Brain pericyte (primary cell): Measurements from ENCODE around the gene RNF130.
"Not testable (repeated sequence)": the region's sequence is repeated elsewhere in the genome, so short reads cannot be mapped to it uniquely, and the experiment has no call there.

Source experiments
- DNase-seq: peaks from one replicate; pipeline ENCODE4 v3.0.0-alpha.2; 2012; ENCODE audit warnings: low read depth, low spot score

Gene RNF130

DNA sequence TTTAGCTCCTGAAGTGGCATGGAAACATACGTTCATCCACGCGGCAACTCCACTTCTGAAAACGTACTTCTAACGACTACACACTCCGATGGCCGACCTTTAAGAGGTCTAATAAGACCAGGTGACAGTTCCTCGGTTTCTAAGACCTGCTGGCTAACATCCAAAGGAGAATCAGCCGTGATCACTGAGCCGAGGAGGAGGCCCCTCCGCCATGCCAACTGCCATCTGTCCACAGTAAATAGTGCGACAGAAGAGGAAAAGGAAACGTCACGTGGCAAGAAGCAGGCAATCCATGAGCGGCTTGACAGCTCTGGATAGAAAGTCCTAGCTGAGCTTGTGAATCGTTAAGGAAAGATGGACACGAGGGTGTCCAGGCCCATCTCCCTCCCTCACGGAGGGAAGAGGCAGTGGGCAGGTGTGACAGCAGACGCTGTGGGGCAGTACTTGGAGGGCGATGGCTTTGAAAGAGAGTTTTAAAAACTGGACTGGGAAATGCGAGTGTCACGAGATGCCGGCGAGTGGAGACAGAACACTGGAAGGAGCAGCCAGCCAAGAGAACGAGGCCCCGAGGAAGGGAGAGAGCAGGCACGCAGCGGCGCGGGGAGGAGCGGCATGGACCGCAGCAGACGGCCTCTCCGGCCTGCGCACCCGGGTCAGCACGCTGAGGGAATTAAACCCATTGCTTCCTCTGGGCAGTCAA, 97.2 kb downstream of the RNF130 start:
- no peak for DNase-seq

DNA sequence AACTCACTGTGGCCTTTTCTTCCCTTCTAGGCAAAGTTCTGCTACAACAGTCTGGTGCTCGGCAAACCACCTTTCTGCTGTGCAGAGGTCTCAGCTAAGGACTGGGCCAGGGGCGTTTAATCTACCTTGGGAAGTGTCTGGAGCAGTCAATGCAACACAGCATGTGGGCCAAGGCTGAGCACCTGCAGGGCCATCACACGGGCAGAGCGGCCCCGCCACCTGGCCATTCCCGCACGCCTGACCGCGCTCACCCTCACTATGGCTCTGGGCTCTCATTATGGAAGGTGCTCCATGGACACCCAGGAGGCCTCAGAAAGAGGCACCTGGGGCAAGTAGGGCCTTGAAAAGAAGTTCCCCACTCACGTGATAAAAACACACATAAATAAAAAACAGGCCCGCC, 98.2 kb downstream of the RNF130 start:
- DNase-seq, result no peak

DNA sequence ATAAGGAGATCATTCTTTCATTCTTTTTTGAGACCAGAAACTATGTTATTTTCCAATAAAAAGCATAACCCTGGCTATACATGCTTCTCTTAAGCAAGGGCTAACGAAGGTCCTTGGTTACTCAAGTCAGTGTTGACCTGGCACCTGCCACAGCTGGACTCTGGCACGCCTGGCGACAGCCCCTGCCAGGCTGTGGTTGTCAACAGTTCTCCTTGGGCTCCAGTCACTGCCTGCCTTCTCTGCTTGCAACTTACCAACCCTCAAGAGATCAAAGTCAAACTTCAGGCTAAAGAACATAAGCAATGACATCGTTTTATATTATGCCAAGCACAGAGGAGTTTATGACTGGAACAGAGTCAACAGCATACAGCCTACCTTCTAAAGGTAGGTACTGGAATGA, 102.4 kb downstream of the RNF130 start:
- no peak for DNase-seq

DNA sequence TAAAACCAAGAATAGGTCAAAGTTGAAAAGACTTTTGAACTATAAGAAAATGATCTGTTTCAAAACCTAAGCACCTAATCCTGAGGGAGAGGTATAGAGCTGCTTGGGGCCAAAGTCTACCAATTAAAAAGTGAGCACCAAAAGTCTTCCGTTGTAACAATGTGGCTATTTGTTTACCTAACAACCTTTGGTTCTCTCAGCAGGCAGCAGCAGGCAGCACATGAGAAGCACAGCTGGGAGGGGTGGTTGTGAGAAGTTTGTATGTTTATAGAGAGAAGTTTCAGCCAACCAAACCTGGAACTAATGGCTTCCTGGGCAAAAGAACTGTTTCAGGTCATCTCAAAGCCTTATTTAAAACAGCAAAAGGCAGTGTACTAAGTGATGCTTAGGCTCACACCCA, 104.1 kb downstream of the RNF130 start:
- no peak for DNase-seq

DNA sequence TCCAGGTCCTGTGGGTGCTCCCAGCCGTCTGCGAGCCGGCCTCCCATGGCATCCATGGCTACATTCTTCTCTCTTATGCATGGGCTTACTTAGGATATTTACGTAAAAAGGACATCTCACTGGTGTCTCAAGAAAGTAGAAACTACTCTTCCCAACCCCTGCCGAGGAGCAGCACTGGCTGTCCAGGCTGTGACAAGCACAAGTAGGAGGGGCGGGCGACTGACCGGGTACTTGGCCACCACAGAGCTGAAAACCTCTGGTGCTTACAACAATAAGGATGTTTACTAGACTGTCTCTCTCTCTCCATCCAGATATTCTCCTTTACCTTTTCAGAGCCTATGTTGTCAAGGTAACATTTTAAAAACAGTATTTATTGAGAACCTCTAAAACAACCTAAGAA, 107.5 kb downstream of the RNF130 start:
- DNase-seq, result no peak

DNA sequence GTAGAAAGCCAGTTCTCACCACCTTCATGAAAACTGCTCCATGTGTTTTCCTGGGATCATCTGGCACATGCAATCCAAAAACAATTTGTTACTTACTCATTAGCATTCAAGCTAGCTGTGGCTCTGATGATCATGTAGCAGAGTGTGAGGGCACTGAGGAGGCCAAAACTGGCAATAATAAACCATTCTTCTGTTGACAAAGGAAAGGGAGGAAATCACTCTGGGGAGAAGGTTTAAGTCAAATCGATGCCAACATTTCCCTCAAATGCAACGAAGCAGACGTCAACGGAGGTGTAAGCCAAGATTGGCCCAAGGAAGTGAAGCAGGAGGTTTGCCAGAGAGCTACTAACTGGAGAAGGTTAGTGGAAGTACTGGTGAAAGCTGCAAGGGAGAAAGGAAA, 108.2 kb downstream of the RNF130 start:
- no peak for DNase-seq

DNA sequence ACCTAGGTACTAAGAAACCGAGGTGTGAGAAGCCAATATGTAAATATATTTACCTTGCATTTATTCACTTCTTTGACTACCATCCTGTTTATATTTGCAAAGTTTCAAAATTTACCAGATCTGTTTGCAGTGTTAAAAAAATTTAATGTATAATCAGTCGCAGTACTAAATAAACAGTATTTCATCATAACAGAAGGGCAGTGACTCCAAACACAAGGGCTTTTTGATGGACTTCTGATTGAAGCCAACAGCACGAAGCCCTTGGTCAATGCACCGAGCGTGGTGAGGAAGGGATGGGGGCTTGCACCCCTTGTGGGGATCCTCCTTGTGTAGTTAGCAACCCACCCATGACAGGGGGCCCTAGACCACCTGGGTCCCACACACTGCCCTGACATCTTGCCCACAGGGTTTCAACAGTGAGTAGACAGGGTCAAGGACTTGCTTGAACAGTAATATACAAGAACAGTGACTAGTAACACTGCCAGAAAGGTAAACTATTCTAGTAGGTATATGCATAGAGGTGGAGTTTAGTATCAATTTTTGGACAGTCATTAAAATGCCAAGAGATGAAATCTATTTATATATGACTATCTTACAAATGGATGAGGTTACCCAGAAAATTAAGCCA, 111.2 kb downstream of the RNF130 start:
- no peak for DNase-seq

DNA sequence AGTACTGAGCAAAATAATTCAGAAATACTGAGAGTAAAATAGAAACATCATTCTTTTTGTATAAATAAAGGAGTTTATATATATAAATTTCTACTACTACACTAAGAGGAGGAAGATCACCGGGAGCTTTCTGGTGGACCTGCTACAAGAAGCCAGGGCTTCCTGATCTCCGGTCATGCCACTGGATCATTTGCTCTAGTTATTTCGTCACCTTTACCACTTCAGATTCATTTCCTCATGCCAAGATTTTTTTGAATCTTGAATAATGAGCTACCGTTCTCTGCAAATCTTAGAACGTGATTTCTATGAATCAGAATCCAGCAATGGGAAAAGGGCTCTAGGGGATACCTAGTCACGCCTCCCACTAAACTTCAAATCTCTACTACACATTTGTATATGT, 111.9 kb downstream of the RNF130 start:
- DNase-seq, result no peak

DNA sequence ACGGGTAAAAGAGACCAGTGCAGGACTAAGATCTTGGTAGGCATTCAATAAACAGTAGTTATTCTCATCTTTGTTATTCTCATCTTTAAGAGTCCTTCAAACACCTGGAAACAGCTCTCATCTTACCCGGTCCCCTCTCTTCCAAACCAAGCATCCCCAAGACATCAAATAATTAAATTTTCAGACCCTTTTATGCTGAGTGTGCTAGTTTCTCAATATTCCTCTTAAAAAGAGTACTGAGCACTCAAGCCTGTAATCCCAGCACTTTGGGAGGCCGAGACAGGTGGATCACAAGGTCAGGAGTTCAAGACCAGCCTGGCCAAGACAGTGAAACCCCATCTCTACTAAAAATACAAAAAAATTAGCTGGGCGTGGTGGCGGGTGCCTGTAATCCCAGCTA, 112.4 kb downstream of the RNF130 start:
- not testable (repeated sequence) for DNase-seq

DNA sequence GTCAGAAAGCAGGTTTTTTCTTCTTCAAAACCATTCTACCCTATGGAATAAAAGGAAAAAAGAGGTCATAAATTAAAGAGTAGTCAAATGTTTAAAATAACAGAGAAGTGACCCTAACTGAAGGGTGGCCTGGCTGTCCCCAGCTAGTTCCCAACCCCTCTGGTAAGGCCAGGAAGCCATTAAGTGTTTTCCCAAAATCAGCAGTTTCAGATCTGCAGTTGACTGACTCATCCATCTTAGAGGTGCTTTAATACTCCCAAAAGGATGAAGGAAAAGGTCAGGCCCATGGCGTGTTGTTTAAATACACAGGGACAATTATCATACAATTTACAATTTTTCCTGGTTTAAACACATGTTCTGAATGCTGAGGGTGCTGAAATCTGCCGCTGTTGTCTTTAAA, 115.9 kb downstream of the RNF130 start:
- no peak for DNase-seq

DNA sequence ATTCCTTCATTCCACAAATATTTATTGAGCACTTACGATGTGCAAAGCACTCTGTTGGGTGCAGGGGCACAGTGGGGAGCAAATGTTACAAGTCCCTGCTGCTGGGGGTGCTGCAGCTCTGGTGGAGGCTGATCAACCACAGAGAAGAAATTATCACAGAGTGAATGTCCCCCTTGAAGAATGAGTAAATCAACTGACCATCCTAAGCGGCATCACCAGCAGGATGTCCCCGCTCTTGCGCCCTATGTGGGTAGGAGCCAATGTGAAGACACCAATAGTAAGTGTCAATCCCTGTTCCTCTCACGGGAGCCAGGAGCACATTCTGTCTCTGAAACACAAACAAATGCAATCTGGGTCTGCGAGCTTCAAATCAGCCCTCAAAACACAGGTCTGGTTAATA, 116.5 kb downstream of the RNF130 start:
- DNase-seq, result no peak

DNA sequence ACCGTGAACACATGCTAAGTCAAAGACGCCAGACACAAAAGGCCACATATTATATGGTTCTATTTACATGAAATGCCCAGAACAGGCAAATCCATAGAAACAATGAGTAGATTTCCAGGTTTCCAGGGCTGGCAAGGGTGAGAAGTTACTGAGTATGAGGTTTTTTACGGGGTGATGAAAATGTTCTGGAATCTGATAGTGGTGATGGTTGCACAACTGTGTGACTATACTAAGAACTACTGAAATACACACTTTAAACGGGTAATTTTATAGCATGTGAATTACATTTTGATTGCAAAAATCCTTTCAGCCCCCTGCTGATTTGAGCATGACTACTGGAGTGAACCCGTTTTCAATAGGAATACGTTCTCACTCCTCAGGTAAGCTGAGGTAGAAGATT, 117.1 kb downstream of the RNF130 start:
- no peak for DNase-seq

DNA sequence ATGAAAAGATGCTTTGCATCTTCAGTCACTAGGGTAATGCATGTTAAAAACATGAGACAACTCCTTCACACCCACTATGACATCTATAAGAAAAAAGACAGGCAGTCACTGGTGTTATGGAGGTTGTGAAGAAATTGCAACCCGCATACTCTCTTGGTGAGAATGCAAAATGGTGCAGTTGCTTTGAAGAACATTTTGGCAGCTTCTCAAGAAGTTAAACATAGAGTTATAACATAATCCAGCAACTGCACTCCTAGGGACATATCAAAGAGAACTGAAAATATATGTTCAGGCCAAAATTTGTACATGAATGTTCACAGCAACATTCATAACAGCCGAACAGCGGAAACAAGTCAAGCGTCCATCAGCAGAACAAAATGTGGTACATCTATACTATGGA, 117.6 kb downstream of the RNF130 start:
- no peak for DNase-seq

DNA sequence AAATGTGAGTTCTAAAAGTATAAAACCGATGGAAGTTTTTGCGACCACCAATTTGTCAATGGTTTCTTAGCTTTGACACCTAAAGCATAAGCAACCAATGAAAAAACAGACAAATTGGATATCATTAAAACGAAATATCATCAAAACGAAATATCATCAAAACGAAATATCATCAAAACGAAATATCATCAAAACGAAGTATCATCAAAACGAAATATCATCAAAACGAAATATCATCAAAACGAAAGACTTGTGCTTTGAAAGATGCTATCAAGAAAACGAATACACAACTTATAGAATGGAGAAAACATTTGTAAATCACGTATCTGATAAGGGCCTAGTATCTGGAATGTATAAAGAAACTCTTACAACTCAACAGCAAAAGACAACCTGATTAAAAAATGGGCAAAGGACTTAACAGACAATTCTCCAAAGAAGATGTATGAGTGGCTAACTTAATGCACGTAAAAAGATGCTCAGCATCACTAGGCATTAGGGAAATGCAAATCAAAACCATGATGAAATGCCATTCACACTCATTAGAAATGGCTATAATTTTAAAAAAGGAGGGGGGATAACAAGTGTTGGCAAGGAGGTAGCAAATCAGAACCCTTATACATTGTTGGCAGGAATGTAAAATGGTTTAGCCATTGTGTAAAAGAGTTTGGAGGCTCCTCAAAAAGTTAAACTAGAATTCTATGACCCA, 134.4 kb downstream of the RNF130 start:
- DNase-seq, result no peak

DNA sequence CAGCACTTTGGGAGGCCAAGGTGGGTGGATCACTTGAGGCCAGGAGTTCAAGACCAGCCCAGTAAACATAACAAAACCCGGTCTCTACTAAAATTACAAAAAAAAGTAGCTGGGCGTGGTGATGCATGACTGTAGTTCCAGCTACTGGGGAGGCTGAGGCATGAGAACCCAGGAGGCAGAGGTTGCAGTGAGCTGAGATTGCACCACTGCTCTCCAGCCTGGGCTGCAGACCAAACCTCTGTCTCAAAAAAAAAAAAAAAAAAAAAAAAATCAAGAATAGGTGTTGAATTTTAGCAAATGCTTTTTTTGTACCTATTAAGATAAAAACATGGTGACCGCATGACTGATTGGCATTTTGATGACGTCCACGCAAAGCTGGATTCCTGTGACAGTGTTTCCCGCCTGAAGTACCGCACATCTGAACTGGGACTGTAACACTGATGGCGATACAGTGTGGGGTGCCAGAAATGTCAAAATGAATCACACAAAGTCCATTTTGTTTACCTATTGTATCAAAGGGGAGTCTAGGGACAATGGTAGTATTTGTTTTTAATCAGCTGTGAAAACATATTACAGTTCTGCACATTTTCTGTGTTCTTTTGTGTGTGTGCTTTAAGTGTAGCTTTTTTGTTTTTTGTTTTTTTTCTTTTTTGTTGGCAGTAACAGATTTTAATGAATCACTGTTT, 140.6 kb downstream of the RNF130 start:
- no peak for DNase-seq

DNA sequence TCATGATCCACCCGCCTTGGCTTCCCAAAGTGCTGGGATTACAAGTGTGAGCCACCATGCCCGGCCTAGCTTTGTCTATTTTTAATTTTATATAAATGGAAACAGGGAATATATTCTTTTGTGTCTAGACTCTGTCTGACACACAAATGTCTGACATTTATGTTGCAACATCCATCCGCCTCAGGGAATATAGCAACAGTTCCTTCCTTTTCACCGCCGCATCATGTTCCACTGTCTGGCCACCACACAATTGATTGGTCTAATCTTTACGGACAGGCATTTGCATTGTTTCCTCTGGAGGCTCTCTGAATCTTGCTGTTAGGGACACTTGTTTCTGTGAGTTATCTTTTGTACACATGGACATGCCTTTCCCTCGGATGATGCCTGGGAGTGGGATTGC, 143.7 kb downstream of the RNF130 start:
- no peak for DNase-seq

DNA sequence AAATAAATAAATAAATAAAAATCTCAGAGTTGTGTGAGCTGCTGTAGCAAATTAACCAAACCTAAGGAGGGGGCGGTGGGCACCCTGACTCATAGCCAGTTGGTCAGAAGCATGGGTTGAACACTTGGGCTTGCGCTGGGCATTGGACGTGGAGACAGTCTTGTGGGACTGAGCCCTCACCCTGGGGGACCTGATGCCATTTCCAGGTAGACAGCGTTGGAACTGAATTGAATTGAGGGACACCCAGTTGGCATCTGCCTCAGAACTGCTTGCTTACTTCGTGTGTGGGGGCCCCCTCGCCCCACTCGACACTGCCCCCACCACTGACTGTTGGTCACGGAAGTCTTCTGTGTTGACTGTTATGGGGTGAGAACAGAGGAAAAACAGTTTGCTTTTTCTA, 144.9 kb downstream of the RNF130 start:
- DNase-seq, result no peak

DNA sequence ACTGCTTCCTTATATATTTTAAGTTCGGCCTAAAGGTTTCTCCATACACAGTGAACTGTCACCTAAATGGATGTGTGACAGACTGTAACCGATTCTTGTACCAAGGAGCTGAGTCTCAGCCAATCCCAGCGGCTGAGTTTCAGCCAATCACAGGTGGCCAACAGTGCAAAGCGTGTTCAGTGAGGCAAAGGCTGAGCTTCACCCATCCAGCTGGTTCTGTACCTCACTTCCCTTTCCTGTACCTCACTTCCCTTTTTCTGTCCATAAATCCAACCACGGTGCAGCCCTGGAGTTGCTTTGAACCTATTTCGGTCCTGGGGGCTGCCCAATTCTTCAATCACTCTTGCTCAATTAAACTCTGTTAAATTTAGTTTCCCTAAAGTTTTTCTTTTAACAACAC, 148.1 kb downstream of the RNF130 start:
- no peak for DNase-seq

DNA sequence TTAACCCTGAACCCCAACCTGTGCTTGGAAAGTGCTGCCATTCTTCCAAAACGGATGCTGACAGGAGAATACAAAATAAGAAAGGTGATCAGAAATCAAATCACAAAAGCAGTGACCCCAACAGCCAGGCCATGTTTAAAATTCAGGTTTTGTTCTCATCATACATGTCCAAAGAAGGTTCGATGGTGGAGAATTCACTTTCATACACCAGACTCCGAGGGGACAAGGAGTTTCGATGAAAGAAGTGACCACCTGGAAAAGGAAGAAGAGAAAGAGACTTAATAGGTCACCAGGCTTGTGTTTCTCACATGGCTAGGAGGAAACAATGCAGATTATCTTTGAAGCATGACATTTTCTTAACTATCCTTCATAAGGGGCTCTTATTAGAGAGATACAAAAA, 151.4 kb downstream of the RNF130 start:
- DNase-seq, result no peak

DNA sequence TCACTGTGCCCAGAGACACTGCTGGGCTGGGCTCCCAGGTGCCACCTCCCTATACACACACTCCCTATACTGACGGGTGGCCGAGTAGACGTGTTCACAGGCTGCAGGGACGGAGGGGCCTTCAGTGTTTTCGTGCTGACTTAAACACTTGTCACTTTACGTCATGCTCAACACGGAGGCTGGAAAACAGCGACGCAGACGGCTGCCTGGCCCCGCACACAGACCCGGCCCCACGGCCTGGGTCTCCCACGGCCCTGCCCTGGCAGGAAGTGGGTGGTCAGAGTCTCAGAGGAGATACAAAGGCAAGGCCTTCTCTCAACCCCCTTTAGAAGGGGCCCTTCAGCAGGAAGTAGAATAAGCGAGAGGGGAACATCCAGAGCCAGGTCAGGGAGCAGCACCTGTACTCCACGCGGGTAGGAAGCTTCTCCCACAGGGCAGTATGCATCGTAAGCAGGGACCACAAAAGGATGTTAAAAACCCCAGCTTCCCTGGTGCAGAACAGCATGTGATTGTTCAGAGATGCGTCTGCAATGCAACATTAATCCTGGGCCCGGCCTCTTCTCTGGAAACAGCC, 152.0 kb downstream of the RNF130 start:
- no peak for DNase-seq

DNA sequence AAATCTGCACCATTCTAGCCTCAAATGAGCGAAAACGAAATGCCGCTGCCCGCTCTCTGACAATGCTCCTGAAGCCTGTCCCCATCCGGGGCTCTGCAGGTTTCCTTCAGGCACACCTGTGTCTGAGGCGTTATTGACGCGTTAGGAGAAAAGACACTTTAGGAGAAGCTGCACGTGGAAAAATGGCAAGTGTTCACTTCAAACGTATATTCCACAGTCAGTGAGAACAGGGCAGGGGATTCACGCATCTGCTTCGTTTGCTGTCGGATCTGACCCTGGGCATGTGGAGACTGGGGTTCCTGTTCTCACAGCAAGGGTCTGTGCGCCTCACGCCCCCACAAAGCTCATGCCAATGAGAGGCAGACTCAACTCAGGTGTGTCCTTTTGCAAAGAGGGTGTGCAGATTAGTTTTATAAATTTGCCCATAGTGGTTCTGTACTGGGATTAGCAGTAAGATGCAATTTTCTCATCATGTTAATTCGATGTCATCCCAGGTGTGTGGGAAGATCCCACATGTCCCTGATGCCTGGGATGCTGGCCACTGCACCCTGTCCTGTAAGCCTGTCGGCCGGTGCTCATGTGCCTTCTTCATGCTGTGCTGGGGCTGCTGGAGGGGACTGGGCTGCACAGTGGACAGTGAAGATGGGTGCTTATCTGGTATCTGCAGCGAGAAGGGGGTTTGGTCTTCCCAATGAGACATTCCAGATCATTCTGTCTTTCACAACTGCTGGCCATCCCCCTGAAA, 152.6 kb downstream of the RNF130 start:
- no peak for DNase-seq

DNA sequence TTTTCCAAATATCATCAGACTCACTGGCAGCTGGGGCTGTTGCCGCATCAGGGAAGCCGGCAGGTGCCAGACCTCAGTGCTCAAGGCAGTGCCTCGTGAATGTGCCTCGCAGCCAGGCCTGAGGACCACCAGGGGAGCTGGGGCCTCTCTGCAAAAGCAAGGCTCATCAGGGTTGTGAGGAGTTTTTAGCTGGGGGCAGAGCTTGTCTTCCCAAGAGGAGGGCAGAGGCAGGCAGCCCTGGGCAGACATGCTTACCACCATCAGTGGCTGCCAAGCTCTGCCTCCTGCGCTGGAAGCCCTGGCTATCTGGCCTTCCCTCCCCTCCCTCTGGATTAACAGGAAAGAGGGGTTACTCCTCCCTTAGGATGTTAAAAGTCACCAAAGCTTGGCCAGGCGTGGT, 155.0 kb downstream of the RNF130 start:
- DNase-seq, result no peak
